Measurements from ENCODE around the gene TSPAN18.

TSPAN18 gene

DNA sequence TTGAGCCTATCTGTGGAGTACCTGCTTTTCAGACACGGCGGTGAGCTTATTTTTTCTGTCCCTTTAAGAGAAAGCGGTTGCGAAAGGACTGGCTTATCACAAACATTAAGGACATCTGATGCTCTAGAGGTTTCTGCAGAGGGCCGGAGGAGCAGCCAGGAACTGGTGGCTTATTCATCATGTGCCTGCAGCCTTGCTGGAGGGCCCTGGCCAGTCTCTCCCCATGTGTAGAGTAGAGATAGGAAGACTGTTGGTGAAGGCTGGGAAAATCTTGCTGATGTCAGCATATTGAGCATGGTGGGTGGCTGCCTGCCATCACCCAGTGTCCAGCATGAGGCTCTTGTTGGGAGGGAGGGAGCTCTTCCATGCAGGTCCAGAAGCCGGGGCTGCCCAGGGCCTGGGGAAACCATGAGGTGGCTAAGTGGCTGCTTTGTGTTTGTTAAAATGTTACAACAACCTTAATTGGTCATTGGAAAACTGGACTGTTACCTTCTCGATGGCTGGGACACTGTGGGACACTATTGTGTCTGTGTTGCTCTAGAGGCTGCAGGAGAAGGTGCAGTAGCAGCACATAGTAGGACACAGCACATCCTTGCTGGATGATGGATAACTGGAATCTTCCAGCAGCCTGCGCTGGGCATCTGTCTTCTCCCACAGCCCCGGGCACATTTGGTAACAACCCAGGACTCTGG, 54.3 kb downstream of the TSPAN18 start:
- DNase-seq = no peak

- DNase-seq = no peak
Measured at GRCh38 chr11:44781655-44782054, 54.9 kb downstream of the TSPAN18 start.

DNA sequence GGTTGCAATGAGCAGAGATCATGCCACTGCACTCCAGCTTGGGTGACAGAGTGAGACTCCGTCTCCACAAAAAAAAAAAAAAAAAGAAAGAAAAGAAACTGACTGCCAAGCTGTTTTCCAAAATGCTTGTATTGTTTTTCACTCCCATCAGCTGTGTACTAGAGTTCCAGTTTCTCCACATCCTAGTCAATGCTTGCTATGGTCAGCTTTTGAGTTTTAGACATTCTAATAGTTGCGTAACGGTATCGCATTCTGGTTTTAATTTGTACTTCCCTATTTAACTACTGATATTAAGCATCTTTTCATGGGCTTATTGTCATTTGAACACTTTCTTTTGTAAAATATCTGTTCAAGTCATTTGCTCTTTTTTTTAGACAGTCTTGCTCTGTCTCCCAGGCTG, 55.7 kb downstream of the TSPAN18 start:
- no peak for DNase-seq

- no peak for DNase-seq
Measured at GRCh38 chr11:44784436-44784760, 57.6 kb downstream of the TSPAN18 start.

DNA sequence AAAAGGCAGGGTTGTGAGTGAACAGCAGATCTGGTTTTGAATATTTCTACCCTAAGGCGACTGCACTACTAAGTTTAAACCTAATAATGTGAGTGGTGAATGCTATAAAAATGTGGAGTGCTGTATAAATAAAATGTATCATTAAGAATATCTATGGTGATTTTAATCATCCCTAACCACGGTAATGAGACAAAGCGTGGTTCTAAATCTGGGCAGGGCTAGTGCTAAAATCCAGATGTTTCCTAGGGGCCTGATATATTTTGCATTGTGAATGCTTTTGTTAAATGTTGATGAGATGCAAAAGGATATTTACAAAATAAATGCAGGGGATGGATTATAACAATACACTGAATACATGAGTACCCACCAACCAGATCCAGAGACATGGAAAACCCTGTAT, 58.1 kb downstream of the TSPAN18 start:
- DNase-seq = no peak

DNA sequence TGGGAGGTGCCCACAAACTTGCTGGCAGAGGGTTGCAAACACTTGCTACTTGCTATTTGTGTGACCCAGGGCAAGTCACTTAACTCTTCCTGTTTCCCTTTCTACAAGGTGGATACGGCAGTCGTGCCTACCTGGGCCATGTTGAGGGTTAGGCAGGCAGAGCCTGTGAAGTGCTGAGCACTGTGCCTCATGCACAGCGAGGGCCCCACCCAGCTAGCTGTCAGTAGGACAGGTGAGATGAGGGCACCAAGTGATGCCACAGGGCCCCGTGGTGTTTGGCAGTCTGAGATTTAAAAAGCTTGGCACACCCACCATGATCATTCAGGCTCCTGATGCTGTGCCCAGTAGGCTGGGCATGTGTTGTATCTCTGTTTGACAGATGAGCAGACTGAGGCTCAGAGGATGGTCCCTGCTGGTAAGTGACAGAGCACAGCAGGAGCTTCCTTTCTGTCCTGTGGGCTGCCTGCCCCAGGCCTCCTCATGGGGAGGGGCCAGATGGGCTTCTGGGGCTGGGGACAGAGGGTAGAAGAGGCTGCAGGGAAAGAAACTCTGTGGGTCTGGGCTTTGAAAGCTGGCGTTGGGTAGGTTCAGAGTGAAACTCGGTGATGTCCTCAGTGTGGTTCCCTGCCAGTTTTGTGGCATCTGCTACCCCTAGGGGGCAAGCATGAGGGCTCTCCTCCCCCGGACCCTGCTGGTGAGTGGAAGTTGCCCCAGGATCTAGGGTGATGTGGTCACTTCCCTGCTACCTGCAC, 59.3 kb downstream of the TSPAN18 start:
- DNase-seq = no peak

- no peak for DNase-seq
Measured at GRCh38 chr11:44787070-44787469, 60.3 kb downstream of the TSPAN18 start.

DNA sequence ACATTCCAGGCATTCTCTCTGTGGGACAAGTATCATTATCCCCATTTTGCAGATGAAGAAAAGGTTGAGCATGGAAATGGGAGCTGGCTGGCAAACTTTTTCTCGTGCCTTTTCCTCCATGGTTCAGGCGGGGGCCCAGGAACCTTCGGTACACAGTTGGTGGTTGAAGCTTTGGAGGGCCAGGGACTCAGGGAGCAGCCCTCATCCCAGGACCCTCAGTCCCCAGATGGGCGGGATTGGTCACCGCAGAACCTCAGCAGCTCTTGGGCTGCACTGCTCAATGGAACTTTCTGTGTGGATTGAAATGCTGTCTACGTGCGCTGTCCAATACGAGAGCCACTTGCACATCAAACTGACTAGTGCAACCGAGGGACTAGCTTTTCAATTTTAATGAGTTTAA, 61.2 kb downstream of the TSPAN18 start:
- DNase-seq = no peak

- DNase-seq = no peak
Measured at GRCh38 chr11:44788536-44789261, 61.9 kb downstream of the TSPAN18 start.

- no peak for DNase-seq
Measured at GRCh38 chr11:44789496-44789895, 62.7 kb downstream of the TSPAN18 start.

GRCh38 chr11:44790211-44790610, 63.4 kb downstream of the TSPAN18 start:
- no peak for DNase-seq

GRCh38 chr11:44791316-44791925, 64.7 kb downstream of the TSPAN18 start:
- no peak for DNase-seq

- DNase-seq = no peak
Measured at GRCh38 chr11:44792171-44792570, 65.4 kb downstream of the TSPAN18 start.

DNA sequence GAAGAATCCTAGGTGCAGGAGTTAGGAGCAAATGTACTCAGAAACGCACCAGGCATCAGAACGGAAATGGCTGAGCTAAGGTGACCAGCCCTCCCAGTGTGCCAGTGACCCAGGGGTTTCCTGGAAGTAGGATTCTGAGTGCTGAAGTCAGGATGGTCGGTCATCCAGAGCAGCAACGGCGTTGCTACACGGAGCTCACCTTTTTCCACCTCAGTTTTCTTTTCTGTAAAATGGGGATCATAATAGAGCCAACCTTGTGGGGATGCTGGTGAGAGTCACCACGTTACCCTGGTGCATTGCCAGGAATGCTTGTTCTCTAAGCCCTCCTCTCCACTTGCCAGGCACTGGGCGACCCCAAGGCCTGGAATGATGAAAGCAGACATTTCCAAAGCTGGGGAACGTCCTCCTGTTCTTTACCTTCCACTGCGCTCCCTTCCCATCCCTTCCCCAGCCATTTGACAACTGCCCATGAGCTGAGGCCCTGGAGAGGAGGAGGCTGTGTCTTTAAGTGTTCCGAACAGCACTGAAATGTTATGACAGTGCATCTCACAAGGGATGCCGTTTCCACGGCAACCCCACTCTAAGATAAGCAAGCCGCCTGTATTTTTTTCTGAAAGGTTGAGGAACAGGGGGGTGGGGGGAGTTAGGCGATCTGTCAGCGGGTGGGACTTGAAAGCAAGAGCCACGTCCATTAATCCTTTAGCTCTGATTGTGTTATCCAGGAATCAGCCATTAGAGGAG, 66.8 kb downstream of the TSPAN18 start:
- no peak for DNase-seq

DNA sequence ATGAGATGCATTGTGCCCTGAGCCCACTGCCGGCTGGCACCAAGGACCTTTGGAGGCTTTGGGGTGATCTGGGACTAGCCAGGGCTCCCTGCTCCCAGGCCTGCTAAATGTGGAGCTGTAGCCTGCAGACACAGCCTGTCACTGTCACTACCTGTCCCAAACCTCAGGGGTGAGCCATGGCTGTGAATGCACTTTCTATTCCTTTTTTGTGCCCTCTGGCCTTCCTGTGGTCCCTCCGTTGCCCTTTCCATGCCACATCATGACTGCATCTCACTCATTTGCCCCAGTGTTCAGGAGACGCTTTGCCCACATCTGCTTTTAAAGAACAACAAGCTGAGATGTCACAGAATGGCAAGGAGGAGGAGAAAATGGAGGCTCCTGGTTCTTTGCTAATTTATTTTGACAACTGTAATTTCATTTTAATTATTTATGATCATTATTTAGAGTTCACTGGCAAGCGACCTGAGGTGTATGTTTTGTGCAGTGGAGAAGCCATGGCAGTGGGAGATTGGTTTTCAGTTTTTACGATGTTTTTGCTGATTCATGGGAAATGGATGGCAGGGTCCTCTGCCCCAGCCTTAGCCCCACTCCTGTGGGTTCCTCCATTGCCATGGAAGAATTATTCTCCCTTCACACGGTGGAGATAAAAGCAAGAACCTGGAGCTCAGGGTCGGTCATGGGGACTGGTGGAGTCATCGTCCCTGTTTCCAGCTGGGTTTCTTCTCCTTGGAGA, 69.2 kb downstream of the TSPAN18 start:
- DNase-seq = no peak

- no peak for DNase-seq
Measured at GRCh38 chr11:44797051-44797450, 70.3 kb downstream of the TSPAN18 start.

DNA sequence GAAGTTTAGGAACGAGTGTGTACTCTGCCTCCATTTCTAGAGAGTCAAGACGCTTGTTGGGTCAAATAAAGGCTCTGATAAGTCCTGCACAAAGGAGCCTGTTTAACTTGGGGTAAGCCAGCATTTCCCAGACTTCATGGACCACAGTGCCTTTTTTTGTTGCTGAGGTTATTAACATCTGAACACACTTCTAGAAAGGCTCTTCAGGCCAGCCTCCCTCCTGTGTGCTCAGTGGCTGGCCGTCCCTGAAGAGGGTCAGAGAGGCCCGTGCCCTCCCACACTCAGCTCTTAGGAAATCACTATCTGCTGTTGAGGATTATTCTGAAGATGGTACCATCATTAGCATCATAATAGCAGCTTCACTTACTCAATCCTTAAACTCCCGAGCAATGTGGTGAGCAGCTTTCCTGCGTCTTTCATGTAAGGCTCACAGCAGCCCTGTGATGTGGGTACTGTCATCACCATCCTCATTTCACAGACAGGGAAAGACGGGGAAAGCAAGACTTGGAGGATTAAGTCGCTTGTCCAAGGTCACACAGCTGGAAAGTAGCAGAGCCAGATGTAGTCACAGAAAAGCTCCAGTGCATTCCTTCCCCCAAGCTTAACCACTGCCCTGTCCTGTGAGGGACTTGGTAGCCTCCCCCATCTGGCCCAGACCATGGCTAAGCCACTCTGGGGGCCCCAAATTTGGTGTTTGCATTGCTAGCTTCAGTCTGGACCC, 71.3 kb downstream of the TSPAN18 start:
- DNase-seq = no peak

DNA sequence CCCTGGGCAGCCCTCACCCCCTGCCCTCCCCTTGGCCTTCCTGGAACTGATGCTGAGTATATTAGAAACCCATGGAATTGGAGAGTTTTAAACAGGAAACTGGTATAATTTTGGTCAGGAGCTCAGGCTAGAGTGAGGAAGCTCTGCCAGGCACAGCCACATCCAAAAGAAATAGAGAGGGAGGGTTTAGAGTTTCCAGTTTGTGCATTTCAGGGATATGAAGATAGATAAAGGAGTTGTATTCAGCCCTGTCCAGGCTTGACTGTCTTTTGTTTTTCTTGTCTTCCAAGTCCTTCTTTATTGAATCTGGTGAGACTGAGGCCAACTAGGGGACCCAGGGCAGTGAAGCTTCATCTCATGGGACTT, 71.8 kb downstream of the TSPAN18 start:
- DNase-seq = no peak

- no peak for DNase-seq
Measured at GRCh38 chr11:44799012-44799411, 72.2 kb downstream of the TSPAN18 start.

GRCh38 chr11:44802347-44802746, 75.6 kb downstream of the TSPAN18 start:
- DNase-seq = no peak

DNA sequence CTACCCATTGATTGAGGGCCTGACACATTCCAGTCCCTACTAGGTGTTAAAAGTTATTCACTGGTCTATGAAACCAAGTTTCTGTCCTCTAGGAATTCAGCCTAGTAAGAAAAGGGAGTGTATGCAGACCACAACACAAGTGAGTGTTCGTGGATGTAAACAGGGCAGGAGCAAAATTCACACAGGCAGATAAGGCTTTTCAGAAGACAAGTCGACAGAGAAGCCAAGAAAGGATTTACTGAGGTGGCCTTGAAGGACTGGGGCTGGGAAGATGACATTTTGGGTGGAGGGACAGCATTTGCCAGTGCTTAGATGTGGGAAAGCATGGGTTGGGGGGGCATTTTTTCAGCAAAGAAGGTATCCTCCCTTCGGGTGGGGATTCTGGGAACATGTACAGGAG, 76.2 kb downstream of the TSPAN18 start:
- DNase-seq = no peak
